ENCODE data around the gene ALPP.
"Not testable (repeated sequence)": the region's sequence is repeated elsewhere in the genome, so short reads cannot be mapped to it uniquely, and the experiment has no call there.

DNA sequence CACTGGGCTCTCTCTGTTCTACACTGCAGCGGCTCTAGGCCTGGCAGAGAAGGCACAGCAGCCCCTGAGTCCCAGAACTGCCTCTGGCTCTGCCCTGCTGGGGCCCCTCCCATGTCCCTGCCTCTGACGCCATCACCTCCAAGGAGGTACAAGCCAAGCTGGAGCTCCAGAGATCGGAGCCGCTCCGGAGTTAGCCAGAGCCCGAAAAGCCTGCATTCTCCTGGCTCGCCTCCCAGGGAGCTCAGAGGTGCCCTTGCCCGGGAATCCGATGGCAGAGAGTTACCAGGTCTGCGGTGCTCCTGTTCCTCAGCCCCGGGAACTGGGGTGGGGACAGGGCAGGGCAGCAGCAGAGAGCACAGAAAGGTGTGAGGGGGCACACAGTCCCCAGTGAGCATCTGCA, 46.9 kb upstream of the ALPP start:
- not testable (repeated sequence) for TF ChIP-seq POLR2A (IDR thresholded peaks at IDR 0.05)
- TF ChIP-seq, protein P1, sequence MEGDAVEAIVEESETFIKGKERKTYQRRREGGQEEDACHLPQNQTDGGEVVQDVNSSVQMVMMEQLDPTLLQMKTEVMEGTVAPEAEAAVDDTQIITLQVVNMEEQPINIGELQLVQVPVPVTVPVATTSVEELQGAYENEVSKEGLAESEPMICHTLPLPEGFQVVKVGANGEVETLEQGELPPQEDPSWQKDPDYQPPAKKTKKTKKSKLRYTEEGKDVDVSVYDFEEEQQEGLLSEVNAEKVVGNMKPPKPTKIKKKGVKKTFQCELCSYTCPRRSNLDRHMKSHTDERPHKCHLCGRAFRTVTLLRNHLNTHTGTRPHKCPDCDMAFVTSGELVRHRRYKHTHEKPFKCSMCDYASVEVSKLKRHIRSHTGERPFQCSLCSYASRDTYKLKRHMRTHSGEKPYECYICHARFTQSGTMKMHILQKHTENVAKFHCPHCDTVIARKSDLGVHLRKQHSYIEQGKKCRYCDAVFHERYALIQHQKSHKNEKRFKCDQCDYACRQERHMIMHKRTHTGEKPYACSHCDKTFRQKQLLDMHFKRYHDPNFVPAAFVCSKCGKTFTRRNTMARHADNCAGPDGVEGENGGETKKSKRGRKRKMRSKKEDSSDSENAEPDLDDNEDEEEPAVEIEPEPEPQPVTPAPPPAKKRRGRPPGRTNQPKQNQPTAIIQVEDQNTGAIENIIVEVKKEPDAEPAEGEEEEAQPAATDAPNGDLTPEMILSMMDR (IDR thresholded peaks at IDR 0.05): not testable (repeated sequence)

Measured in breast epithelium (tissue), 3 donors.